HG03108 (cell line): ENCODE results near the gene SAP30L.

Experiments used
- ATAC-seq: cut with Tn5 transposase; IDR thresholded peaks from one replicate; pipeline ENCODE4 v1.9.1; 2021; ENCODE audit warnings: moderate library complexity; ENCODE audit not compliant: unreplicated experiment

Gene SAP30L

DNA sequence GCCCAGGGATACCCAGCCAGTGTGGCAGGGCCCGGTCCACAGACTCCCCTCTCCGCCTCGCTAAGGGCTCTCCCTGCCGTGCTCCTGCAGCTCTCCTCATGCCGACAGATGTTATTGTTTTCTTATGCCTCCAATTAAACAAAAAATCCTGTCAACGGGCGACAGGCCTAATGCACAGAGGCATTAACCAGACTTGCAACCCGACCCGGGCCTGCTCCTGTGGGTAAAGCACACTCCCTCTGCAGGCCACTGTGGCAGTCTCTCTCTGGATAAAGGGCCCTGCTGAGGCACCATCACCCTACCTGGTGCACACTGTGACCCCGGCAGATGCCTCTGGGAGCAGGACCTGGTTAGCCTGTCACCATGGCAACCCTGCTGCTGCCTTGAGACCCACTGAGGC, 59.8 kb downstream of the SAP30L start:
- no peak for ATAC-seq

DNA sequence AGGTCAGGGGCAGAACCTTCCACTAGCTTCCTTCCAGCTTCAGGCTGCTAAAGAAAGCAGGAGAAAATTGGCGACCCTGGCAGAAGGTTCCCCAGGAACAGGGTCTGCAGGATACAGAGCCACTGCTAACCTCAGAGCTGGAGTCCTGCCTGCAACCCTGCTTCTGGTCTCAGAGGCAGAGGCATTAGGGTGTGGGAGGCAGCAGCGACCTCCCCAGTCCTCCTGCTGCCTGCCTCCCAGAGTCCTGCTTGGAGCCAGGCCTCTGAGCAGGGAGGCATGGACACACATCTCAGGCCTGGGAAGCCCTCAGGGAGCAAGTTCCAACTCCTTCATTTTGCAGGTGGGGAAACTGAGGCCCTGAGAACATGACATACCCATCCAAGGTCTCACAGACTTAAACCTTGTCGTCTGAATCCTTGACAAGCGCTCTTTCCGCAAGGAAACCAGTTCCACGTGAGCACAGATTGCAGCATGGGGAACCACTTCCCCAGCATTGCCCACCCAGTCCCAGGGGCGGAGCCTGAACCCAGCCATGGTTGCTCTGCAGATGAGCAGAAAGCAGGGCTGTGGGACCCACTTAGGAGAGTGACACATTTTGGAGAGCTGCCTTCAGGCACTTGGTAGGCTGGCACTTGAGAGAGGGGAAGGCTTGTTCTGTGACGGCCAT, 60.4 kb downstream of the SAP30L start:
- ATAC-seq, result no peak

DNA sequence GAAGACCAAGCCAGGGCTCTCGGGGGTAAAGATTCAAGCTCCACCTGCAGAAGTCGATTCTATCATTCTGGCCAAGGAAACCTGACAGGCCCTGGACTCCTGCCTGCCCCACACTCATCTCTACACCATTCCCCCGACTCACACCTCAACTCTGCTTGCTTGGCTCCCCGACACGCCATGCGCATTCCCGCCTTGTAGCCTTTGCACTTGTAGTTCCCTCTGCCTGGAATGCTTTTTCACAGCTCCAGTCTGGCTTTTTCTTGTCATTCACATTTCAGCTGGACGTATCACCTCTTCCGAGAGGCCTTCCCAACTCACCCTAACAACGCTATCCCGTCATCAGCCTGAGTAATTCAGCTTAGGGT, 60.9 kb downstream of the SAP30L start:
- no peak for ATAC-seq

DNA sequence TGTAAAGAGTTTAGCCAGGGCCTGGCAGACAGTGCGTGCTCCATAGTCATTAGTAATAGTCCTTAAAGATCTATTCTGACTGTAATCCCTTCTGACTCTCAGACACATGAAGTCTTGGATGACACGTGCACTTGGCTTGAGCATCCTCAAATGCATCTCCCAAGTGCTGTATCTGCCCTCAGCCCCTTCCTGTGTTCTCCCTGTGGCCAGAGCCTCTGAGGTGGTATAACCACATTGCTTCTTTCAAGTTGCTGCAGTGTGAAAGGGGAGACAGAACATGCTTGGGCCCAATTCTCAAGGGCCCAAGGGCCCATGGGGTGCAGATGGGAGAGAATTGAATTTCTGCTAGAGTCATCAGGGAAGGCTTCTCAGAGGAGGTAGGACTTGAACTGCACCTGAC, 62.3 kb downstream of the SAP30L start:
- ATAC-seq, result no peak

DNA sequence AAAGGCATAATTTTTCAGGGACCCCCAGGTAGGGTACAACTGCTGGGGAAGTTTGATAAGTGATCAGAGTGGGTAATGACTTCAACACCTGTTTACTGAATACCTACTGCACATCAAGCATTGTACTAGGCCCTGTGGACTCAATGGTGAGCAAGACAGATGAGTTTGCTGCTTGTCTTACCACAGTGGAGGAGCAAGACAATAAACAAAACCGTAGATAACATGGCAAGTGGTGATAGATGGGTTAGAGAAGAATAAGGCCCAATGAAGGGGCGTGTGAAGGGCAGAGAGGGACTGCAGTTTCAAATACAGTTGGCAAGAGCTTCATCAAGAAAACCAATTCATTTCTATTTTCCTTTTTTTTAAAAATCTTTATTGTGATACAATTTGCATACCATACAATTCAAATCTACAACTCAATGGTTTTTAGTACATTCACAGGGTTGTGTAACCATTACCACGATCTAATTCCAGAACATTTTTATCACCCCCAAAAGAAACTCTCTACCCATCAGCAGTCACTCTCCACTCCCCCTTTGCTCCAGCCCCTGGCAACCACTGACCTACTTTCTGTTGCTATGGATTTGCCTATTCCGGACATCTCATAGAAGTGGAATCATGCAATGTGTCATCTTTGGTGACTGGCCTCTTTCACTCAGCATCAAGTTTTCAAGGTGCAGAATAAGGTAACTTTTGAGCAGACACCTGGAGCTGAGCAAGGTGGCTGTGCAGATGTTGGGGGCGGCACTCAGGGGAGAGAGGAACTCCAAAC, 64.2 kb downstream of the SAP30L start:
- ATAC-seq, result no peak
